Measurements from ENCODE around the gene ZNRF2.
"Not testable (repeated sequence)": the region's sequence is repeated elsewhere in the genome, so short reads cannot be mapped to it uniquely, and the experiment has no call there.

Gene ZNRF2

DNA sequence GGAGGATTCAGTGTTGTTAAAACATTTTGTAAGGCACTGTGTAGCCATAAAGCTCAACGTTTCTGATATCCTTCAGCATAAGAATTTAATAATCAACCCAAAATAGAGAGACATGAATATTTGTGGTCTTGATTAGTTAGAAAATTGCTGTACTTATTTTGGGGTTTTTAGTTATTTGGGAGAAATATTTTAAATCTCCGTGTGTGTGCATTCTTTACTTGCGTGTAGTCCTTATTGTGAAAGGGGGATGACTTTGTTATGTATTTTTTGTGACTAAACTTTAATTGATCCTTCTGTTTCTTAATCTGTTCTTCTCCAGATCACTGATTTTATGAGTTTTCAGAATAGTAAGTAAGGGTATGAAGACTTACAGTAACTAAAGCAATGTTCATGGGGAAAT, 81.2 kb downstream of the ZNRF2 start:
- DNase-seq, result no peak

DNA sequence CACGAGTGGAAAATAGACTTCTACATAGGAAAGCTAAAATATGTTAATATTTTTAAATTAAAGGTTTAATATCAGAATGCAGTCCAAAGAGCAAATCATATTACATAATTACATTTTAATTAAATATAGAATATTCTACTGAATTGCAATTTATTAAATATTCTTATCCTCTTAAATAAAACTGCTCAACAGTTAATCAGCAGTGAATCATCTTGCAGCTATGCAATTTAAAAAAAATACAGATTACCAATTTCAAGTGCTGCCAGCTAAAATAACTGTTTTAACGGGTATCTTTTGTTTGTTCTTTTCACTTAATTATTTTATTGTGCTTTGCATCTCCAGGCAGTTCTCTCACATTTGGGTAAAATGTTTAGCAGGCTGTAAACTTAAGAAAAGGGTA, 82.2 kb downstream of the ZNRF2 start:
- DNase-seq, result no peak

- no peak for DNase-seq
These were observed 83.2 kb downstream of the ZNRF2 start for GRCh38 chr7:30367561-30367960.

- no peak for DNase-seq
These were observed 85.5 kb downstream of the ZNRF2 start for GRCh38 chr7:30369879-30370278.

DNA sequence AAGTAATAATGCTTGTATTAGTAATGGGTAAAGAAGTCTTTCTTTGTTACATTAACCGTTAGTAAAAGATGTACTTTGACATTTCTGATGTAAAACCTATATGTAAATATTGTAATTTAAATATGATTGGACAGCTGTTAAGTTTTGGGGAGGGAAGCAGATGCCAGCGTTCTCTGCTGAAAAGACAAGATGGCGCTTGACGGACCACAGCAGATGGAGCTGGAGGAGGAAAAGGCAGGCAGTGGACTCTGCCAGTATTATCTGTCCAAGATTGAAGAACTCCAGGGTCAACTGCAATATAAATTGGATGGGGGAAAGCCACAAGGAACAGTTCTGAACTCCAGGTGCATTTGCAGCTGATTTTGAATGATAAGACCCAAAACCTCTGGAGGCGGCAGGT, 86.9 kb downstream of the ZNRF2 start:
- no peak for DNase-seq

GRCh38 chr7:30378275-30378674, 93.9 kb downstream of the ZNRF2 start:
- DNase-seq, result no peak

DNA sequence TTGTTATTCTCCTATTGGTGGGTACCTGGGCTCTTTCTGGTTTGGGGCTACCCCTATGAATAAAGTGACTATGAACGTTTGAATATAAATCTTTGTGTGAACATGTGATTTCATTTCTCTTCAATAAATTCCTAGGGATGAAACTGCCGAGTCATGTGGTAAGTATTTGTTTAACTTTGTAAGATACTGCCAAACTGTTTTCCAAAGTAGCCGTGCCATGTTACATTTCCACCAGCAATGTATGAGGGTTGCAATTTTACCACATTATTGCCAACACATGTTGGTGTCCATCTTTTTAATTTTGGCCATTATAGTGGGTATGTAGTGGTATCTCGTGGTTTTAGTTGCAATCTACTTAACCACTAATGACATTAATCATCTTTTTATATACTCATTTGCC, 94.7 kb downstream of the ZNRF2 start:
- DNase-seq, result no peak

GRCh38 chr7:30379741-30380140, 95.3 kb downstream of the ZNRF2 start:
- DNase-seq, result no peak

DNA sequence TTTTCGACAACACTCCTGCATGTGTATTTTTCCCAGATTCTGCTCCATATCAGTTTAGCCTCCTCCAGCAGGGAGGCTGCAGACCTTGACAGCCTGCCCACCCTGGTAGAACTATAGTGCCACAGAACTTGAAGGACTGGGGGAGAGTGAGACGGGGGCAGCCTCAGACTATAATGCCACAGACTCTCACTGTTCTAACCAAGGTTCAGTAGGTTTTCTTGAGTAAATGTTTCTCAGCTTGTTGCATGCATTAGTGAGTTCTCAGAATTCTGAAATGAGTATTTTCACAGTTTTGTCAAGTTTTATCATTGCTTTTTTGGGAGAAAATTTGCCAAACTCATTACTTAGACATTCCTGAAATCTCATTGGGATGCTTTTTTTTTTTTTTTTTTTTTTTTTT, 95.9 kb downstream of the ZNRF2 start:
- DNase-seq, result no peak

DNA sequence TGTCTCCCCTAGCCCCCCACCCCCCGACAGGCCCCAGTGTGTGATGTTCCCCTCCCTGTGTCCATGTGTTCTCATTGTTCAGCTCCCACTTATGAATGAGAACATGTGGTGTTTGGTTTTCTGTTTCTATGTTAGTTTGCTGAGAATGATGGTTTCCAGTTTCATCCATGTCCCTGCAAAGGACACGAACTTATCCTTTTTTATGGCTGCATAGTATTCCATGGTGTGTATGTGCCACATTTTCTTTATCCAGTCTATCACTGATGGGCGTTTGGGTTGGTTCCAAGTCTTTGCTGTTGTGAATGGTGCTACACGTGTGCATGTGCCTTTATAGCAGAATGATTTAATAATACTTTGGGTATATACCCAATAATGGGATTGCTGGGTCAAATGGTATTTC, 96.4 kb downstream of the ZNRF2 start:
- DNase-seq, result not testable (repeated sequence)

GRCh38 chr7:30382607-30383006, 98.2 kb downstream of the ZNRF2 start:
- no peak for DNase-seq

DNA sequence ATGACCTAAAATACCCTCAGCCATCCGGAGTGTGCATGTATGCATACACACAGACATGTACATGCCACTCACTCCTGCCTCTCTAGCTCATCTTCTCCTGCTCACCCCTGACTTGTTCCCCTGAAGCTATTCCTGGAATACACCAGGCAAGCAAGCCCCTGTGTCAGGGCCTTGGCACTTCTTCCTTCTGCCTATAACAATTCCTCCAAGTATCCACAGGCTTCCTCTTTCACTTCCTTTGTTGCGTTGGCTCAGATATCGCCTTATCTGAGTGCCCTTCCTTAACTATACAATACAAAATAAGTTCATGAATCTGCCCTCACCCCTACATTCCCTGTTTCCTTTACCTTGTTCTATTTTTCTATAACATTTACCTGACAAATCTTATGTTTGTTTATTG, 105.4 kb downstream of the ZNRF2 start:
- no peak for DNase-seq

DNA sequence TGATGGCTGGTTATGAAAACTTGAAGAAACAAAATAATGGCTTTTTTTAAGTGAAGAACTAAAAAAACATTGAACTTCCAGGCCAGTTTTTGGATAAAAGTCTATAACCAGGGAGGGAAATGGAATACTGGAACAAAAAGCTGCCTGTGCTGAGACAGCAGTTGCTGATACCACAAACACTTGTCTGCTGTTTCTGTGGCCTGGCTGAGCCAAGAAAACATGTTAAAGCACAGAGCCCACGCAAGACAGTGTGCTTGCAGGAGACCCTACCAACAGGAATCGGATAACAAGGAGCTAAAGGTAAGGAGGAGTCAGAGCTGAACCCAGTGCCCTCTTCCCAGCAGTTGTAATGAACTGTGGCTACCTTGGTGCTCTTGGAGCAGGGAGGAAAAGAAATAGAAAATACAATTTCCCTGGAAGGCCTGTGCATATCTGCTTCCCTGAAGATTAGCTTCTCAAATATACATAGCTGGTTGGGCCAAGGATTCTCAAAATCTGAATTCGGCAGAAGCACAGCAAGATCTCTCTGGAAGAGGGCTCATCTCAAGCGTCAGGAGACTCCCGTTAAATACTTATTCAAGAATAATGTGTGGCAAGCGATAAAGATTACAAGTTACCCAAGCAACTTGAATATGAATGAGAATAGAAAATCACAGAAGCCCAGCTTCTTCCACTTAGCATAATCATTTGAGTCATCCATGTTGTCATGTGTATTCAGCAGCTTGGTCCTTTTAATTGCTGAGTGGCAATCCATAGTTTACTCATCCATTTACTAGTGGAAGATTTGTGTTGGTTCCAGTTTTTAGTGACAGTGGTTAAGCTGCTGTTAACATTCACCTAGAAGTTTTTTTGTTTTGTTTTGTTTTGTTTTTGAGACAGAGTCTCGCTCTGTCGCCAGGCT, 106.6 kb downstream of the ZNRF2 start:
- no peak for DNase-seq

GRCh38 chr7:30391806-30392205, 107.4 kb downstream of the ZNRF2 start:
- no peak for DNase-seq

- no peak for DNase-seq
These were observed 111.3 kb downstream of the ZNRF2 start for GRCh38 chr7:30395676-30396075.

DNA sequence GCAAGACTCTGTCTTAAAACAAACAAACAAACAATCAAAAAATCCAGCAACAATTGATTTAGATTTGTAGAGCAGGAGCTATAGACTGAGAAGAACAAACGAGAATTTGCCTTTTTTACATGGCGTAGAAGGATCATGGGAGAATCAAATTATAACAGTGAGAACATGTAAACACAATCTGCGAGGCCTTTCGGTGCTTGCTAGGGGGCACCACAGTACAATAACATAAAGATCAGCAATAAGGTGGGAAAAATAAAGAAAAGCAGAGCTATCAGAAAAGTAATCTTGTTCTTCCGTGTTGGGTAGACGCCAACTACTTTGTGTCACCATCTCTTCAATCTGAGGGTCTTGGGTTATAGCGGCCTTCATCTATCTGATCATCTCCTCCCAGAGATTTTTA, 112.0 kb downstream of the ZNRF2 start:
- no peak for DNase-seq

GRCh38 chr7:30403477-30403876, 119.1 kb downstream of the ZNRF2 start:
- no peak for DNase-seq

GRCh38 chr7:30405179-30405578, 120.8 kb downstream of the ZNRF2 start:
- no peak for DNase-seq

- no peak for DNase-seq
These were observed 122.4 kb downstream of the ZNRF2 start for GRCh38 chr7:30406664-30407425.

- DNase-seq, result no peak
These were observed 126.8 kb downstream of the ZNRF2 start for GRCh38 chr7:30411173-30411572.

- DNase-seq, result no peak
These were observed 127.5 kb downstream of the ZNRF2 start for GRCh38 chr7:30411897-30412296.

DNA sequence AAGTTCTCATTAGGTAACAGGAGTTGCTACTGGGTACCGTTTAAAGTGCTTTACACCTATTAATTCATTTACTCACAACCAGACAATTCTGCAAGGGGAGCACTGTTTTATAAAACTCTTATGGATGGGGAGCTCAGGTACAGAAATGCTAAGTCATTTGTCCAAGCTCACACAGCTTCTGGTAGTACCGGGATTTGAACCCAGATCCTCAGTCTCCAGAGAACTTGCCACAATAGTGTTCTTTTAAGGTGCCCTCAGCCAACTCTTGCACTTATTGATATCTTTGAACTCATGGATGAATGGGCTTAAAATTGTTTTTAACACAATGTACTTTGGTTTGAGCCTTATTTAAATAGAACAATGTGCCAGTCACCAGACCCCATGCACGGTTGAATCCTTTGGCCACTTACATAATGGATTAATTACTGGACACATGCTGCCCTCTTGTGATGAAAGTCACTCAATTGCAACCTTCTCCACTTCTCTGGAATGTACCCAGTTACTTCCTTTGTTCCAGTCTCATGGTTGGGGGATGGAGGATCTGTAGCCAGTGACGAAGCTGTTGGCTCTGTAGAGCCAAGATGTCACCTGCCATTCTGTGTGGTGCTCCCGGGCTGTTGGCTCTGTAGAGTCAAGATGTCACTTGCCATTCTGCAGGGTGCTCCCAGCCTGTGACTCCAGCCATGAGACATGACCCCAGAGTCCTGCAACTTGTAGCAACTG, 128.5 kb downstream of the ZNRF2 start:
- DNase-seq, result peak; percentile 24

GRCh38 chr7:30413864-30414263, 129.5 kb downstream of the ZNRF2 start:
- no peak for DNase-seq

All from retina (tissue), 1 donor.